WERI-Rb-1 (cell line): ENCODE measurements around the gene GRHL3.

Source experiments
- DNase-seq: peaks from one replicate; pipeline ENCODE4 v3.0.0-alpha.2; 2020
- H3K27ac ChIP-seq: fragments of 250-450 bp; sonication (Bioruptor Pico); 2 replicates; pipeline ENCODE4 v1.5.1; 2020; ENCODE audit warnings: mild to moderate bottlenecking, moderate library complexity
- H3K27me3 ChIP-seq: fragments of 250-450 bp; sonication (Bioruptor Pico); 2 replicates; pipeline ENCODE4 v1.5.1; 2021; ENCODE audit warnings: mild to moderate bottlenecking, low read depth, moderate library complexity; ENCODE audit not compliant: insufficient read depth, severe bottlenecking
- H3K36me3 ChIP-seq: fragments of 250-450 bp; sonication (Bioruptor Pico); 2 replicates; pipeline ENCODE4 v1.5.1; 2020; ENCODE audit warnings: mild to moderate bottlenecking, moderate library complexity
- H3K4me3 ChIP-seq: 2 replicates; pipeline ENCODE4 v1.5.1; 2011; ENCODE audit warnings: low read depth, mild to moderate bottlenecking, control low read depth, low read length
- H3K9me3 ChIP-seq: fragments of 250-450 bp; sonication (Bioruptor Pico); 2 replicates; pipeline ENCODE4 v1.5.1; 2021; ENCODE audit warnings: mild to moderate bottlenecking, moderate library complexity; ENCODE audit not compliant: severe bottlenecking
- TF ChIP-seq, protein P1 (sequence below): IDR thresholded peaks from 2 replicates; pipeline ENCODE4 v1.5.1; 2011; ENCODE audit warnings: low read depth, mild to moderate bottlenecking, control low read depth, inconsistent platforms, low read length

Gene GRHL3

DNA sequence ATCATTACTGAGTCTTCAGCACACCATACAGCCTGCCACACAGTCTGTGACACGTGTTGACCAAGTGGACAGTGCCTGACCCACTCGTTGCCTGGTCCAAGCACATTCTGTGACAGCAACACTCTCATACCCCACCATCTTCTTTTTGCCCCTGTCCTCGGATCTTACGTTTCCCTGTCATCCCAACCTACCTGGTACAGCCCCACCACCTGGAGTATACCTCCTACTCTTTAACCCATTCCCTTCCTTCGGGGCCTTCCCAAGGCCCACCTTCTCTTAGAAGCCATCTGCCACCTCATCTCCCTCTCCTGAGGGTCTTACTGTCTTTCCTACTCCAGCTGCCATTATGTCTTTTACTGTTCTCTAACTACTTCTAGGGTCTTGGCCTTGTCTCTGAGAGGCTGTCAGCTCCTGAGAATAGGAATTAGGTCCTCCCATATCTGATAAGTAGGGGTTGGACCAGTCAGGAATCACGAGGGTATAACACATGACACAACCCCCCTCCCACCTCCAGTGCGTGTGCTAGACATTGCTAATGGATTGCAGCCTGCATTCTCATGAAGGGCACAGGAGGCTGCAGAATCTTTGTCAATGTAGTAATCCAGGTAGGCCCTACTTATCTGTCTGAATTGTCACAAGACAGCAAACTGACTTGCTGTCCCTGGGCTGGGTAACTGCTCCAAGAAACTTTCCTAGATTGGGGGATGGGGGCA, 13.0 kb downstream of the GRHL3 start:
- Histone ChIP-seq H3K27me3 (no peaks in the 10 kb centered on the region), H3K27ac (no peak overlapping the region), H3K9me3 (no peaks in the 10 kb centered on the region), H3K4me3 (no peak overlapping the region), H3K36me3 (no peaks in the 10 kb centered on the region)
- TF ChIP-seq, protein P1, sequence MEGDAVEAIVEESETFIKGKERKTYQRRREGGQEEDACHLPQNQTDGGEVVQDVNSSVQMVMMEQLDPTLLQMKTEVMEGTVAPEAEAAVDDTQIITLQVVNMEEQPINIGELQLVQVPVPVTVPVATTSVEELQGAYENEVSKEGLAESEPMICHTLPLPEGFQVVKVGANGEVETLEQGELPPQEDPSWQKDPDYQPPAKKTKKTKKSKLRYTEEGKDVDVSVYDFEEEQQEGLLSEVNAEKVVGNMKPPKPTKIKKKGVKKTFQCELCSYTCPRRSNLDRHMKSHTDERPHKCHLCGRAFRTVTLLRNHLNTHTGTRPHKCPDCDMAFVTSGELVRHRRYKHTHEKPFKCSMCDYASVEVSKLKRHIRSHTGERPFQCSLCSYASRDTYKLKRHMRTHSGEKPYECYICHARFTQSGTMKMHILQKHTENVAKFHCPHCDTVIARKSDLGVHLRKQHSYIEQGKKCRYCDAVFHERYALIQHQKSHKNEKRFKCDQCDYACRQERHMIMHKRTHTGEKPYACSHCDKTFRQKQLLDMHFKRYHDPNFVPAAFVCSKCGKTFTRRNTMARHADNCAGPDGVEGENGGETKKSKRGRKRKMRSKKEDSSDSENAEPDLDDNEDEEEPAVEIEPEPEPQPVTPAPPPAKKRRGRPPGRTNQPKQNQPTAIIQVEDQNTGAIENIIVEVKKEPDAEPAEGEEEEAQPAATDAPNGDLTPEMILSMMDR = no peak
- no peak for DNase-seq

DNA sequence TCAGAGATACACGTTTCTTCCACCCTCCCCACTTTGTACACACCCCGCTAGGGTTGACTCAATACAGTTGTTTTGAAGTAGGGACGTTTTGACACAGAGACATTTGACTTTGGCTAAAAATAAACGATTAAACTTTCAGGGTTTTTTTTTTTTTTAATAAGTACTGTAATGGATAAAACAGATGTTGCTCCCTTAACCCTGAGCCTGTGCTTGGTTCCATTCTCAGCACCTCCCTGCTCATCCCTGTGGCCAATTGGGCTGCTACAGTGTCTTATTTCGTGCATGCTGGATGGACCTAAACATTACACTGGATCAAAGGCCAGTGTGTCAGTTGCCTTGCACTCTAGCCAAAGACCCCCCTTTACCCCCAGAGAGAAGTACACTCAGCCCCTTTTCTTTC, 16.9 kb downstream of the GRHL3 start:
- Histone ChIP-seq H3K4me3 (no peak overlapping the region), H3K36me3 (no peaks in the 10 kb centered on the region), H3K27me3 (no peaks in the 10 kb centered on the region), H3K27ac (no peak overlapping the region), H3K9me3 (no peaks in the 10 kb centered on the region)
- TF ChIP-seq, protein P1 = no peak
- DNase-seq = no peak

DNA sequence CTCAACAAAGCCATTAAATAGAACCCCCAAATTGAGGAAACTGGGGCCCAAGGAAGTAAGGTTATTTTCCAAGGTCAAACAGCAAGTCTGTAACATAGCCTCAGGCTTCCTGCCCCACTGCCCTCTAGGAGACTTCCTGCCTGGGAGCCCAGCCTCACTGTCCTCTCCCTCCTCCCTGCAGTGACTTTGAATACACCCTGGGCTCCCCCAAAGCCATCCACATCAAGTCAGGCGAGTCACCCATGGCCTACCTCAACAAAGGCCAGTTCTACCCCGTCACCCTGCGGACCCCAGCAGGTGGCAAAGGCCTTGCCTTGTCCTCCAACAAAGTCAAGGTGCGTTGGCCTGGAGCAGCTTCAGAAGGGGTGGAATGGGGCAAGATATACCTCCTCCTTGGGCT, 18.3 kb downstream of the GRHL3 start:
- DNase-seq = no peak
- Histone ChIP-seq H3K36me3 (no peaks in the 10 kb centered on the region), H3K4me3 (no peak overlapping the region), H3K9me3 (no peaks in the 10 kb centered on the region), H3K27ac (no peak overlapping the region), H3K27me3 (no peaks in the 10 kb centered on the region)
- TF ChIP-seq, protein P1 = no peak

DNA sequence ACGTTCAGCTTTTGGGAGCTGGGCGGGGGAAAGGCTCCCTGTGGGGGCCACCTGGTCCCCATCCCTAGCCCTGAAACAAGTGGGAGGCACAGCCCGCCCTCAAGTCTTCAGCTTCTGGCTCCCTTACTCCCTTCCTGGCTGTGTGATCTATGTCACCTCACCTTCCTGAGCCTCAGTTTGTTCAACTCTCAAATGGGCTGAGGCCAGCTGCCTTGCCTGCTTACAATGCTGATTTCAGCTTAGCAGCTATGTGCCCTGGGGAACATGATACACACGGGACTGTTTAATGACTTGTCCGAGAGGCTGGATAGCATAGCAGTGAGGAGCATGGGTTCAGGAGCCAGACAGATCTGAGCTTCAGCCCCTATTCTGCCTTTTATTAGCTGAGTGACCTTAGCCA, 19.3 kb downstream of the GRHL3 start:
- no peaks in the 10 kb centered on the region for H3K9me3 ChIP-seq
- no peaks in the 10 kb centered on the region for H3K27me3 ChIP-seq
- no peak for DNase-seq
- TF ChIP-seq, protein P1 = no peak
- H3K27ac ChIP-seq = no peak overlapping the region
- H3K4me3 ChIP-seq = no peak overlapping the region
- no peaks in the 10 kb centered on the region for H3K36me3 ChIP-seq

DNA sequence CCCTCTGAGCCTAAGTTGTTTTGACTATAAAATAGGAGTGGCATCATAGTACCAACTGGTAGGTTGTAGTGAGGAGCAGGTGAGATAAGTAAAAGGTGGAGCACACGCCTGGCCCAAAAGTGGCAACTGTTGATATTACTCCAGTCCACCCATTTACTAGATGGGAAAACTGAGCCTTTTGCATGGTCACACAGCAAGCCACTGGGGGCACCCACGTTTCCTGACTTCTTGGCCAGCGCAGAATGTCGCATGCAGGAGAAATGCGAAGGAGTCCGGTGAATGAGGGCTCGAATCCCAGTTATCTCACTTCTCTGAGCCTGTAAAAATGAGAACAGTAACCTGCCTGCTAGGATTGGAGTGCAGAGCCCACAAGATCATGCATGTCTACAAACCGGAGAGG, 20.8 kb downstream of the GRHL3 start:
- no peak overlapping the region for H3K27ac ChIP-seq
- TF ChIP-seq, protein P1 = no peak
- no peak overlapping the region for H3K4me3 ChIP-seq
- H3K9me3 ChIP-seq = no peaks in the 10 kb centered on the region
- DNase-seq = no peak
- no peaks in the 10 kb centered on the region for H3K36me3 ChIP-seq
- H3K27me3 ChIP-seq = no peaks in the 10 kb centered on the region

DNA sequence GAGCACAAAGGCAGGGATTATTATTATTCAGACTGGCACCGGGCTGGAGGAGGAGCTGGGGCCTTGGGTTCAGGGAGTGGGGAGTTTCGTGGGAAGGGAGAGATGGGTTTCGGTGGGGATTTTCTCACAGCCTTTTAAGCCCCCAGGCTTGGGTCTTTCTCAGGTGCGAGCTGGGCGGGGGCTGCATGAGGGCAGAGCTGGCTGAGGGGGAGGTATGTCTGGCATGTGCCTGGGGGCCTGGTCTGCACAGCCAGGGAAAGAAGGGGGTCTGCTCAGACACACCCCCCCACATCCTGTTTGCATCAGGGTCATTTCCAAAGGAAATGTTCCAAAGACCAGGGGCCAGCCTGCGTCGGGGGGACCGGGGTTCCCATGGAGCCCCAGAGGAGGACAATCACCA, 21.6 kb downstream of the GRHL3 start:
- TF ChIP-seq, protein P1 = no peak
- H3K4me3 ChIP-seq = no peak overlapping the region
- H3K27me3 ChIP-seq = no peaks in the 10 kb centered on the region
- no peak overlapping the region for H3K27ac ChIP-seq
- no peaks in the 10 kb centered on the region for H3K9me3 ChIP-seq
- no peak for DNase-seq
- no peaks in the 10 kb centered on the region for H3K36me3 ChIP-seq
